DOHH2 (cell line): ENCODE results near the gene COL13A1.

ENCODE experiments used
- H3F3A ChIP-seq: fragments of 200-600 bp; sonication (generic), shearing (Covaris generic); 2 replicates; pipeline ENCODE4 v1.6.0; 2016; ENCODE audit warnings: antibody characterized with exemption, mild to moderate bottlenecking; ENCODE audit not compliant: control insufficient read depth, insufficient read depth
- H3K27ac ChIP-seq: fragments of 200-600 bp; sonication (generic); 2 replicates; pipeline ENCODE4 v1.5.1; 2014; ENCODE audit warnings: low read depth, mild to moderate bottlenecking, low read length, moderate library complexity
- H3K27me3 ChIP-seq: fragments of 200-600 bp; sonication (generic); 2 replicates; pipeline ENCODE4 v1.6.1; 2014; ENCODE audit warnings: mild to moderate bottlenecking, low read length, mixed read lengths; ENCODE audit not compliant: control insufficient read depth
- H3K36me3 ChIP-seq: fragments of 200-600 bp; sonication (generic); 2 replicates; pipeline ENCODE4 v1.6.1; 2014; ENCODE audit warnings: mild to moderate bottlenecking, low read length, moderate library complexity, mixed read lengths; ENCODE audit not compliant: control insufficient read depth
- H3K4me1 ChIP-seq: fragments of 200-600 bp; sonication (generic); 2 replicates; pipeline ENCODE4 v1.6.1; 2014; ENCODE audit warnings: mild to moderate bottlenecking, low read length, mixed read lengths; ENCODE audit not compliant: control insufficient read depth
- H3K4me2 ChIP-seq: fragments of 200-600 bp; sonication (generic); 2 replicates; pipeline ENCODE4 v1.6.0; 2014; ENCODE audit warnings: mild to moderate bottlenecking, low read length, moderate library complexity
- H3K4me3 ChIP-seq: fragments of 200-600 bp; sonication (generic); 2 replicates; pipeline ENCODE4 v1.5.1; 2014; ENCODE audit warnings: mild to moderate bottlenecking, low read length, mixed read lengths
- H3K79me2 ChIP-seq: fragments of 200-600 bp; sonication (generic); 2 replicates; pipeline ENCODE4 v1.6.1; 2014; ENCODE audit warnings: mild to moderate bottlenecking, low read length, mixed read lengths; ENCODE audit not compliant: control insufficient read depth
- H3K9me2 ChIP-seq: fragments of 200-600 bp; sonication (generic); replicated peaks from 2 replicates; pipeline ENCODE4 v1.6.1; 2014; ENCODE audit warnings: mild to moderate bottlenecking, low read length, mixed read lengths; ENCODE audit not compliant: control insufficient read depth
- H3K9me3 ChIP-seq: fragments of 200-600 bp; sonication (generic); 2 replicates; pipeline ENCODE4 v1.6.1; 2014; ENCODE audit warnings: antibody characterized with exemption, low read length, mixed read lengths; ENCODE audit not compliant: control insufficient read depth, insufficient read depth
- H4K20me1 ChIP-seq: fragments of 200-600 bp; sonication (generic); 2 replicates; pipeline ENCODE4 v1.6.0; 2014; ENCODE audit warnings: low read depth, mild to moderate bottlenecking, antibody characterized with exemption, low read length, moderate library complexity; ENCODE audit not compliant: control insufficient read depth, insufficient read depth
- EZH2phosphoT487 ChIP-seq: fragments of 200-600 bp; sonication (generic); IDR thresholded peaks from 2 replicates; pipeline ENCODE4 v1.6.1; 2017; ENCODE audit warnings: borderline replicate concordance, mild to moderate bottlenecking, antibody characterized with exemption, low read length, moderate library complexity, mixed read lengths
- TF ChIP-seq, protein P1 (sequence below): fragments of 200-600 bp; sonication (generic); IDR thresholded peaks from one replicate; pipeline ENCODE4 v1.5.1; 2014; ENCODE audit warnings: antibody characterized with exemption, mild to moderate bottlenecking, low read depth, low read length; ENCODE audit not compliant: poor library complexity, severe bottlenecking

Gene COL13A1

DNA sequence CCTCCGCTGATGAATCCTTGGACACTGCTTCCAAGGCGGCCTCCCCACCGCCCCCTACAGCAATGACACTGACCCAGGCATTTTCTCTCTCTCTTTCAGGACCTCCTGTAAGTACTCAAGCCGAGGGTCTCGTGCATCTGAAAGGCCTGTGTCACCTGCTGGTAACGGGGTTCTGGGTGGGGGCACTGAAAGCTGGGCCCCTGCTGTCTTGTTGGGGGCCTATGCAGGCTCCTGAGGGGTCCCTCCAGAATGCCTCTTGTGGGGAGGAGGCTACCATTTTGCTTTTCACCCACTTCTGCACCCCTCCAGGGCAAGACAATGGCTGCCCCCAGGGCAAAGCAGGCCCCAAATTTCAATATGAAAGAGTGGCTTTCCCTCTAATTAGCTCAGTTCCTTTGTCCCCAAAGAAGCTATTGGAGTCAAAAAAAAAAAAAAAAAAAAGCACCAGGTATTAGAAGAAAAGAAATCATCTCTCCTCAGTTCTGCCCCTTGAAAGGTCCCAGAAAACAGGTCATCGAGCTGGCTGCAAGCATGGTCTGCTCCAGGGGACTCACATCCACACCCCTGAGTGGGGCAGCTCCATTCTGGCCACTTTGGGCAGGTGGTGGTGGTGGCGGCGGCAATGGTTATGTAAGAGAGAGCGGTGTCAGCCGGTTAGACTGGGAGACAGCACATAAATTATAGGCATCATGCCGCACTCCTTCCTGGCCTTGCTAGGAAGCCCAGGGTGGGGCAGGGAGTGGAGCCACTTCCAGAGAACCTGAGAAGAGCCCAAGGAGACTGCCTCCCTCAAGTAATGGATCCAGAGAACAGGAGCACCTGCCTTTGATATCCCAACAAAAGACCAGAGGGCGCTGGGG, 66.2 kb downstream of the COL13A1 start:
- no peak overlapping the region for H3K4me3 ChIP-seq
- no peak overlapping the region for H3K27ac ChIP-seq
- peaks cover 7% of the 10 kb centered on the region; the same call in 1 of the 2 replicates for H3K27me3 ChIP-seq
- no peak for TF ChIP-seq EZH2phosphoT487
- TF ChIP-seq, protein P1, sequence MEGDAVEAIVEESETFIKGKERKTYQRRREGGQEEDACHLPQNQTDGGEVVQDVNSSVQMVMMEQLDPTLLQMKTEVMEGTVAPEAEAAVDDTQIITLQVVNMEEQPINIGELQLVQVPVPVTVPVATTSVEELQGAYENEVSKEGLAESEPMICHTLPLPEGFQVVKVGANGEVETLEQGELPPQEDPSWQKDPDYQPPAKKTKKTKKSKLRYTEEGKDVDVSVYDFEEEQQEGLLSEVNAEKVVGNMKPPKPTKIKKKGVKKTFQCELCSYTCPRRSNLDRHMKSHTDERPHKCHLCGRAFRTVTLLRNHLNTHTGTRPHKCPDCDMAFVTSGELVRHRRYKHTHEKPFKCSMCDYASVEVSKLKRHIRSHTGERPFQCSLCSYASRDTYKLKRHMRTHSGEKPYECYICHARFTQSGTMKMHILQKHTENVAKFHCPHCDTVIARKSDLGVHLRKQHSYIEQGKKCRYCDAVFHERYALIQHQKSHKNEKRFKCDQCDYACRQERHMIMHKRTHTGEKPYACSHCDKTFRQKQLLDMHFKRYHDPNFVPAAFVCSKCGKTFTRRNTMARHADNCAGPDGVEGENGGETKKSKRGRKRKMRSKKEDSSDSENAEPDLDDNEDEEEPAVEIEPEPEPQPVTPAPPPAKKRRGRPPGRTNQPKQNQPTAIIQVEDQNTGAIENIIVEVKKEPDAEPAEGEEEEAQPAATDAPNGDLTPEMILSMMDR, result no peak
- no peak overlapping the region for H3K4me2 ChIP-seq
- H4K20me1 ChIP-seq, result no peaks in the 10 kb centered on the region
- H3K9me2 ChIP-seq, result no peaks in the 10 kb centered on the region
- no peaks in the 10 kb centered on the region for H3K36me3 ChIP-seq
- H3K9me3 ChIP-seq, result no peaks in the 10 kb centered on the region
- H3K79me2 ChIP-seq, result no peaks in the 10 kb centered on the region
- no peaks in the 10 kb centered on the region for H3F3A ChIP-seq
- no peaks in the 10 kb centered on the region for H3K4me1 ChIP-seq

DNA sequence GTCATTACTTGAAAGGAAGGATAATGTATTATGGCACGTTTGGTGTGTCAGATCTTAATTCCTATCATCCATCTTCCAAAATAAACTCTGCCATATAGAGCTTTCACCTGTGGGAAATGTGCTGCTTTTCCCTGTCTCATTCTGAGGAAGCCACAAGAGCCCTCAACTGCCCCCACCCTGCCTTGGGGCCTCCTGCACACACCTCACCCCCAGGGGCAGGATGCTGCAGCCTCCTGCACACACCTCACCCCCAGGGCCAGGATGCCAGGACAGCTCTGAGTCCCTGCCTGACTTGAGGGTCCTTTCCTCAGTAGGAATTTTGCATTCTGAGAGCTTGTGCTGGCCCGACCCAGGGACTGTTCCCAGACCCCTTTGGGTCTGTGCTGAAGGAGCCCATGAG, 67.1 kb downstream of the COL13A1 start:
- Histone ChIP-seq H3K27me3 (peaks cover 4% of the 10 kb centered on the region; the same call in 1 of the 2 replicates), H3K9me2 (no peaks in the 10 kb centered on the region), H3K4me3 (no peak overlapping the region), H3K9me3 (no peaks in the 10 kb centered on the region), H3K4me2 (no peak overlapping the region), H3K79me2 (no peaks in the 10 kb centered on the region), H4K20me1 (no peaks in the 10 kb centered on the region), H3K4me1 (no peaks in the 10 kb centered on the region), H3K27ac (no peak overlapping the region), H3K36me3 (no peaks in the 10 kb centered on the region), H3F3A (no peaks in the 10 kb centered on the region)
- TF ChIP-seq, protein P1, result no peak
- TF ChIP-seq EZH2phosphoT487, result no peak

DNA sequence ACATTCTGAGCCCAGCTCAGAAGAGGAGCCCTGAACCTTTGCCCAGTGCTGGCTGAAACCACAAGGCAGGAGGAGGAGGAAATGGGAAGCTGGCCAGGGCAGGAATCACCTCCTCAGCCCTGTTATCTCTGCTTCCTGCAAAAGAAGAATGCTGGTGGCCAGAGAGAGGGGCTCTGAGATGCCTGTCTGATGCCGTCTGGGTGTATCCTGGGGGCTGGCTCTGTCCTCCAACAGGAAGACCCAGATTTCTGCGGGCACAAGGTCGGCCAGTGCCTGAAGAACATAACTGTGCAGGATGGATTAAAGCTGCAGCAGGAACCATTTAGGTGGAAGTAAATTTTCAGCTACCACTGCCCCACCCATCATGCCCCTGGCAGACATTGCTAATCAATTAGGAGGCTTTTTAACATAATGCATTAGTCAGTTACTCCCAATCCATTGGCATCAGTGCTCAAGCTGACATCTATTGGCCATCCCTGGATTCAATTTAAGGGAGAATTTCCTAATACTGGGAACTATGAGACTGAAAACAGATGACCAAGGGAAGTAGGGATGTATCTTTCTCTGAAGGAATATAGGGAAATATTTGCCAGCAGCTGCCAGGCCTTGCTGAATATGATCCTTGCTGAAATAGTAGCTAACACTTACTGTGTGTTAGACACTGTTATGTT, 67.7 kb downstream of the COL13A1 start:
- no peak for TF ChIP-seq EZH2phosphoT487
- TF ChIP-seq, protein P1, result no peak
- Histone ChIP-seq H3K36me3 (no peaks in the 10 kb centered on the region), H3K4me1 (no peaks in the 10 kb centered on the region), H3K27ac (no peak overlapping the region), H3K9me3 (no peaks in the 10 kb centered on the region), H3K4me3 (no peak overlapping the region), H3K79me2 (no peaks in the 10 kb centered on the region), H3K4me2 (no peak overlapping the region), H4K20me1 (no peaks in the 10 kb centered on the region), H3K27me3 (peaks cover 4% of the 10 kb centered on the region; the same call in 1 of the 2 replicates), H3K9me2 (no peaks in the 10 kb centered on the region), H3F3A (no peaks in the 10 kb centered on the region)
